Endothelial cell of umbilical vein (primary cell): ENCODE results near the gene FMNL1. TPM values are rescaled to one million over a fixed set of nuclear protein-coding genes. Genes with fewer than 3 reads are reported as not detected.

Experiments used
- BruUV-seq: library from RNA; stranded (reverse); fragments of 400-500 nt; replicated peaks from 2 replicates; lab custom pipeline; 2021; lab: Mats Ljungman, UMichigan
- CTCF ChIA-PET: fragments of 300-600, 350-600 bp; sonication (Branson Sonifier 250); formaldehyde crosslinking; loops from one replicate; lab custom pipeline; 2021; ENCODE audit warnings: antibody characterized with exemption, inconsistent platforms; lab: Charles Lee
- POLR2A ChIA-PET: fragments of 300-600, 350-600 bp; sonication (Branson Sonifier 250); formaldehyde crosslinking; loops from one replicate; lab custom pipeline; 2021; ENCODE audit warnings: antibody characterized with exemption, inconsistent platforms; lab: Charles Lee
- DNase-seq: peaks from one replicate; pipeline ENCODE4 v3.0.0-alpha.2; 2011; ENCODE audit warnings: low read depth, low spot score
- FAIRE-seq: peaks from 2 replicates; lab custom pipeline; 2011; peaks lifted over from hg19 to GRCh38; lab: Jason Lieb, UNC
- H2AFZ ChIP-seq: 2 replicates; pipeline ENCODE4 v1.6.0; 2012; ENCODE audit warnings: low read depth, low read length, control low read depth, inconsistent platforms
- H3K27ac ChIP-seq: 2 replicates; pipeline ENCODE4 v1.5.1; 2011; ENCODE audit warnings: low read depth, mild to moderate bottlenecking, control low read depth, low read length, moderate library complexity; ENCODE audit not compliant: insufficient read depth
- H3K27me3 ChIP-seq, 2 experiments: 2 replicates each; pipeline versions ENCODE4 v1.6.0 to v1.6.1; 2011; ENCODE audit warnings: low read length in 2 of 2, mixed read lengths in 1 of 2; ENCODE audit not compliant: control insufficient read depth in 2 of 2, insufficient read depth in 2 of 2
- H3K36me3 ChIP-seq, 2 experiments: 2 replicates in 1 of 2; 3 replicates in 1 of 2; pipeline ENCODE4 v1.5.1; 2011; ENCODE audit warnings: low read length in 2 of 2, mild to moderate bottlenecking in 1 of 2, moderate library complexity in 1 of 2; ENCODE audit not compliant: control insufficient read depth in 2 of 2, insufficient read depth in 2 of 2; ENCODE audit errors: extremely low read depth in 1 of 2
- H3K4me1 ChIP-seq: 3 replicates; pipeline ENCODE4 v1.5.1; 2011; ENCODE audit warnings: mild to moderate bottlenecking, low read length; ENCODE audit not compliant: control insufficient read depth, insufficient read depth; ENCODE audit errors: extremely low read depth
- H3K4me2 ChIP-seq: 2 replicates; pipeline ENCODE4 v1.6.1; 2011; ENCODE audit warnings: low read length, control low read depth, mixed read lengths; ENCODE audit not compliant: insufficient read depth
- H3K4me3 ChIP-seq, 3 experiments: fragments of 200-600 bp in 1 of 3; sonication (generic), shearing (Covaris generic) in 1 of 3; replicated peaks in 1 of 3; 2 replicates each; pipeline ENCODE4 v1.5.1; 2011 to 2016; ENCODE audit warnings: control low read depth in 3 of 3, low read length in 3 of 3, mild to moderate bottlenecking in 2 of 3, inconsistent platforms in 1 of 3, low read depth in 1 of 3, moderate library complexity in 1 of 3; ENCODE audit not compliant: insufficient read depth in 1 of 3
- H3K79me2 ChIP-seq: 2 replicates; pipeline ENCODE4 v1.6.0; 2012; ENCODE audit warnings: low read length, inconsistent platforms; ENCODE audit not compliant: control insufficient read depth, insufficient read depth
- H3K9ac ChIP-seq: replicated peaks from 2 replicates; pipeline ENCODE3; 2011; ENCODE audit warnings: low read length, control low read depth; ENCODE audit not compliant: insufficient read depth; ENCODE audit errors: extremely low read depth
- H3K9me1 ChIP-seq: replicated peaks from 3 replicates; pipeline ENCODE4 v1.6.0; 2011; ENCODE audit warnings: mild to moderate bottlenecking, low read length; ENCODE audit not compliant: control insufficient read depth, insufficient read depth; ENCODE audit errors: extremely low read depth
- H3K9me3 ChIP-seq: replicated peaks from 2 replicates; pipeline ENCODE4 v1.5.1; 2012; ENCODE audit warnings: low read length, inconsistent platforms; ENCODE audit not compliant: control insufficient read depth, insufficient read depth
- H4K20me1 ChIP-seq: replicated peaks from 2 replicates; pipeline ENCODE3; 2011; ENCODE audit warnings: mild to moderate bottlenecking, low read length; ENCODE audit not compliant: control insufficient read depth, insufficient read depth; ENCODE audit errors: extremely low read depth
- EZH2 ChIP-seq: IDR thresholded peaks from 2 replicates; pipeline ENCODE4 v1.6.1; 2012; ENCODE audit warnings: borderline replicate concordance, low read depth, mild to moderate bottlenecking, moderate library complexity, low read length, inconsistent platforms; ENCODE audit not compliant: severe bottlenecking
- FOS ChIP-seq: IDR thresholded peaks from 2 replicates; pipeline ENCODE4 v1.6.1; 2011; ENCODE audit warnings: mild to moderate bottlenecking, low read length, moderate library complexity, borderline replicate concordance; ENCODE audit not compliant: insufficient read depth
- GATA2 ChIP-seq: IDR thresholded peaks from 2 replicates; pipeline ENCODE4 v1.7.0; 2011; ENCODE audit warnings: low read depth, mild to moderate bottlenecking, moderate library complexity, mixed read lengths, low read length; ENCODE audit not compliant: insufficient read length, insufficient read depth
- JUN ChIP-seq: IDR thresholded peaks from 2 replicates; pipeline ENCODE4 v1.6.1; 2011; ENCODE audit warnings: borderline replicate concordance, low read depth; ENCODE audit not compliant: insufficient read length, insufficient read depth
- MAX ChIP-seq: IDR thresholded peaks from 2 replicates; pipeline ENCODE4 v1.6.1; 2011; ENCODE audit not compliant: insufficient read depth, insufficient read length
- MYC ChIP-seq: IDR thresholded peaks from one replicate; pipeline ENCODE4 v1.6.1; 2011; ENCODE audit warnings: mild to moderate bottlenecking, low read depth, low read length
- POLR2A ChIP-seq: IDR thresholded peaks from 2 replicates; pipeline ENCODE4 v1.6.1; 2012; ENCODE audit warnings: low read depth, mild to moderate bottlenecking, control low read depth, low read length
- POLR2AphosphoS5 ChIP-seq: IDR thresholded peaks from 2 replicates; pipeline ENCODE4 v1.6.1; 2012; ENCODE audit warnings: low read depth, mild to moderate bottlenecking, control low read depth, low read length, moderate library complexity; ENCODE audit not compliant: insufficient read depth
- dilution Hi-C: fragments of 300-500 bp; cut with MboI; formaldehyde crosslinking; loops from one replicate; pipeline ENCODE4 v1.15.0; 2019; ENCODE audit warnings: low sequenced_read_pairs; ENCODE audit not compliant: extremely low pct_ligation_motif_present
- intact Hi-C: fragments of 100-400 bp; cut with micrococcal nuclease; formaldehyde crosslinking; loops from one replicate; pipeline ENCODE4 v1.10.0; 2022
- polyA plus RNA-seq, 4 experiments: library from polyadenylated mRNA; depleted of rRNA in 3 of 4; stranded (reverse) in 3 of 4; unstranded in 1 of 4; fragments of >200 nt; gene quantifications; 2 replicates each; pipeline versions ENCODE4 v1.2.1 to v1.2.3, GENCODE V29; 2011 to 2012; ENCODE audit warnings: missing spikeins in 1 of 4
- total RNA-seq: library from RNA; stranded (reverse); gene quantifications from 2 replicates; pipeline ENCODE4 v1.2.3, GENCODE V29; 2021
- TF ChIP-seq, protein P1 (sequence below), 2 donors: IDR thresholded peaks; 1 replicate in 1 of 2; 2 replicates in 1 of 2; pipeline ENCODE4 v1.5.1; 2011; ENCODE audit warnings: low read length in 2 of 2, mild to moderate bottlenecking in 2 of 2, moderate library complexity in 2 of 2, control low read depth in 1 of 2, inconsistent platforms in 1 of 2, low read depth in 1 of 2; ENCODE audit not compliant: insufficient read depth in 1 of 2; ENCODE audit errors: extremely low read depth in 1 of 2

FMNL1 gene
- total and polyA plus RNA-seq, 2 donors (not counting 3 experiments of a cell fraction or from before 2014, with no cell fraction given): 0.95 to 1.6 TPM

- dilution Hi-C loops: no loop called here
- CTCF ChIA-PET: interaction anchor here (0.8 to 1.6 kb wide), 6 partner anchors 8 to 142 kb away, joined by 3 to 5 read pairs (median 3); partner anchors contain the start of gene ACBD4
- Histone ChIP-seq H3K4me2 (no peak overlapping the region), H3K27ac (no peak overlapping the region), H3K4me3 (no peak overlapping the region), H3K9me3 (no peaks in the 10 kb centered on the region), H4K20me1 (no peaks in the 10 kb centered on the region), H3K9ac (no peak overlapping the region), H3K36me3 (no peaks in the 10 kb centered on the region), H3K9me1 (no peaks in the 10 kb centered on the region), H3K79me2 (no peaks in the 10 kb centered on the region), H2AFZ (no peak overlapping the region), H3K4me1 (peaks cover 8% of the 10 kb centered on the region), H3K27me3 (peaks cover 12 to 14% of the 10 kb centered on the region in 2 experiments)
- POLR2A ChIA-PET: no interaction called here
- DNase-seq (no peak), FAIRE-seq (no peak)
- no TSS peak for BruUV-seq
- TF ChIP-seq POLR2AphosphoS5 (no peak), FOS (no peak), MAX (no peak), MYC (no peak), JUN (no peak), POLR2A (no peak), GATA2 (no peak), EZH2 (no peak)
- TF ChIP-seq, protein P1, sequence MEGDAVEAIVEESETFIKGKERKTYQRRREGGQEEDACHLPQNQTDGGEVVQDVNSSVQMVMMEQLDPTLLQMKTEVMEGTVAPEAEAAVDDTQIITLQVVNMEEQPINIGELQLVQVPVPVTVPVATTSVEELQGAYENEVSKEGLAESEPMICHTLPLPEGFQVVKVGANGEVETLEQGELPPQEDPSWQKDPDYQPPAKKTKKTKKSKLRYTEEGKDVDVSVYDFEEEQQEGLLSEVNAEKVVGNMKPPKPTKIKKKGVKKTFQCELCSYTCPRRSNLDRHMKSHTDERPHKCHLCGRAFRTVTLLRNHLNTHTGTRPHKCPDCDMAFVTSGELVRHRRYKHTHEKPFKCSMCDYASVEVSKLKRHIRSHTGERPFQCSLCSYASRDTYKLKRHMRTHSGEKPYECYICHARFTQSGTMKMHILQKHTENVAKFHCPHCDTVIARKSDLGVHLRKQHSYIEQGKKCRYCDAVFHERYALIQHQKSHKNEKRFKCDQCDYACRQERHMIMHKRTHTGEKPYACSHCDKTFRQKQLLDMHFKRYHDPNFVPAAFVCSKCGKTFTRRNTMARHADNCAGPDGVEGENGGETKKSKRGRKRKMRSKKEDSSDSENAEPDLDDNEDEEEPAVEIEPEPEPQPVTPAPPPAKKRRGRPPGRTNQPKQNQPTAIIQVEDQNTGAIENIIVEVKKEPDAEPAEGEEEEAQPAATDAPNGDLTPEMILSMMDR (IDR thresholded peaks at IDR 0.05; ENCODE audit: extremely low read depth in 1 of 2, insufficient read depth in 1 of 2, low read depth in 1 of 2, low read length in 2 of 2): no peak
- intact Hi-C loops: no loop called here
These were observed 22.1 kb downstream of the FMNL1 start for GRCh38 chr17:45243750-45244149.
